GM13976 (cell line): ENCODE data around the gene KCNJ11.

Experiments used
- DNase-seq: peaks from one replicate; pipeline ENCODE4 v3.0.0; 2012; ENCODE audit warnings: low spot score
- CTCF ChIP-seq: IDR thresholded peaks from 2 replicates; pipeline ENCODE4 v1.5.1; 2012; ENCODE audit warnings: borderline replicate concordance, mild to moderate bottlenecking; ENCODE audit not compliant: insufficient read depth; ENCODE audit errors: extremely low read depth, missing control alignments, control extremely low read depth
- in situ Hi-C: fragments of 300-500 bp; cut with MboI; formaldehyde crosslinking; loops from one replicate; pipeline ENCODE4 v1.12.0; 2022; ENCODE audit warnings: low sequenced_read_pairs, mixed read lengths, inconsistent platforms; ENCODE audit not compliant: unreplicated experiment

The KCNJ11 gene

GRCh38 chr11:17408641-17409040, 20.2 kb upstream of the KCNJ11 start:
- no peak for TF ChIP-seq CTCF
- no peak for DNase-seq
- in situ Hi-C loops, result no loop called here

GRCh38 chr11:17408026-17408425, 19.6 kb upstream of the KCNJ11 start:
- in situ Hi-C loops, result no loop called here
- TF ChIP-seq CTCF, result no peak
- no peak for DNase-seq

GRCh38 chr11:17407575-17407974, 19.1 kb upstream of the KCNJ11 start:
- no peak for TF ChIP-seq CTCF
- no peak for DNase-seq
- in situ Hi-C loops, result no loop called here

GRCh38 chr11:17406818-17407149, 18.3 kb upstream of the KCNJ11 start:
- DNase-seq, result no peak
- in situ Hi-C loops, result no loop called here
- no peak for TF ChIP-seq CTCF

GRCh38 chr11:17406082-17406817, 17.8 kb upstream of the KCNJ11 start:
- TF ChIP-seq CTCF, result no peak
- DNase-seq, result no peak
- in situ Hi-C loops, result no loop called here

- no peak for TF ChIP-seq CTCF
- in situ Hi-C loops, result no loop called here
- no peak for DNase-seq
Measured at GRCh38 chr11:17405232-17406005, 17.0 kb upstream of the KCNJ11 start.
